ENCODE measurements around the gene PABPN1. TPM values are rescaled to one million over a fixed set of nuclear protein-coding genes. Genes with fewer than 3 reads are reported as not detected.

Gene PABPN1
- polyA plus RNA-seq, 2 of the 4 experiments (the other 2 are of a cell fraction) = 157 to 197 TPM

DNA sequence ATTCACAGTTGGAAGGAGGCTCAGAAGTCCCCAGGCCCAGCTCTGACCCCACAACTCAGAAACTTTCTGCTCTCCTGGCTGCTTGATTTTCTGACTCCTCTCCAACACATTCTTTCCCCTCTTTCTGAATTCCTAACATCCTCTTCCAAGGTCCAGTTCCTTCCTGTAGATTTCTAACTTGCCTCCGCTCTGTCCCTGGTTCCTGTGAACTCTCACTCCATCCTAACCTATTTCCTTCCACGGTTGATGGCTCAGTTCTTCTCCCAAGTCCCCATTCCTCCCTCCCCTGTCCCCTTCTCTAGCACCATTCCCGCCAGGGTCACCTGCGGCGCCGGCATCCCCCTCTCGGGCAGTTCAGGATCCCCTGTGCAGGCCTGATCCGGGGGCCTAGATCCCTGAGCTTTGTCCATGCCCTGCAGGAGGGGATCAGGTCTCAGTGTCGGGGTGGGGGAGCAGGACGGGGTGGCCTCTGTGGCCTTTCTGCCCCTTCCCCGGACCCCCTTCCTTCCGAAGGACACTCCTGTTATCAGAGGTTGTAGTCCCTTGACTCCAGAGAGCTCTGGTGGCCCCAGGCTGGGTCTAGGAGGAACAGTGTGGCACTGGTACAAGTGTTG is 37.4 kb downstream of the PABPN1 start:
- ATAC-seq (no peak), DNase-seq (ENCODE audit: low read depth in 1 of 2, low spot score in 1 of 2) (no peak), FAIRE-seq (no peak)
- Histone ChIP-seq H3K4me3 (no peak overlapping the region), H3K4me1 (no peaks in the 10 kb centered on the region), H3K9me3 (no peaks in the 10 kb centered on the region), H3K27ac (no peak overlapping the region), H3K4me2 (no peak overlapping the region)
- TF ChIP-seq, protein P1, sequence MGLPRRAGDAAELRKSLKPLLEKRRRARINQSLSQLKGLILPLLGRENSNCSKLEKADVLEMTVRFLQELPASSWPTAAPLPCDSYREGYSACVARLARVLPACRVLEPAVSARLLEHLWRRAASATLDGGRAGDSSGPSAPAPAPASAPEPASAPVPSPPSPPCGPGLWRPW (IDR thresholded peaks at IDR 0.05) = no peak
- TF ChIP-seq, protein P2, sequence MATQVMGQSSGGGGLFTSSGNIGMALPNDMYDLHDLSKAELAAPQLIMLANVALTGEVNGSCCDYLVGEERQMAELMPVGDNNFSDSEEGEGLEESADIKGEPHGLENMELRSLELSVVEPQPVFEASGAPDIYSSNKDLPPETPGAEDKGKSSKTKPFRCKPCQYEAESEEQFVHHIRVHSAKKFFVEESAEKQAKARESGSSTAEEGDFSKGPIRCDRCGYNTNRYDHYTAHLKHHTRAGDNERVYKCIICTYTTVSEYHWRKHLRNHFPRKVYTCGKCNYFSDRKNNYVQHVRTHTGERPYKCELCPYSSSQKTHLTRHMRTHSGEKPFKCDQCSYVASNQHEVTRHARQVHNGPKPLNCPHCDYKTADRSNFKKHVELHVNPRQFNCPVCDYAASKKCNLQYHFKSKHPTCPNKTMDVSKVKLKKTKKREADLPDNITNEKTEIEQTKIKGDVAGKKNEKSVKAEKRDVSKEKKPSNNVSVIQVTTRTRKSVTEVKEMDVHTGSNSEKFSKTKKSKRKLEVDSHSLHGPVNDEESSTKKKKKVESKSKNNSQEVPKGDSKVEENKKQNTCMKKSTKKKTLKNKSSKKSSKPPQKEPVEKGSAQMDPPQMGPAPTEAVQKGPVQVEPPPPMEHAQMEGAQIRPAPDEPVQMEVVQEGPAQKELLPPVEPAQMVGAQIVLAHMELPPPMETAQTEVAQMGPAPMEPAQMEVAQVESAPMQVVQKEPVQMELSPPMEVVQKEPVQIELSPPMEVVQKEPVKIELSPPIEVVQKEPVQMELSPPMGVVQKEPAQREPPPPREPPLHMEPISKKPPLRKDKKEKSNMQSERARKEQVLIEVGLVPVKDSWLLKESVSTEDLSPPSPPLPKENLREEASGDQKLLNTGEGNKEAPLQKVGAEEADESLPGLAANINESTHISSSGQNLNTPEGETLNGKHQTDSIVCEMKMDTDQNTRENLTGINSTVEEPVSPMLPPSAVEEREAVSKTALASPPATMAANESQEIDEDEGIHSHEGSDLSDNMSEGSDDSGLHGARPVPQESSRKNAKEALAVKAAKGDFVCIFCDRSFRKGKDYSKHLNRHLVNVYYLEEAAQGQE (IDR thresholded peaks at IDR 0.05) = no peak
- TF ChIP-seq PHF8 (IDR thresholded peaks at IDR 0.05; ENCODE audit: borderline replicate concordance, low read depth) = no peak
- no peak for TF ChIP-seq TFCP2L1 (CRISPR knock-in tag; IDR thresholded peaks at IDR 0.05)
- TF ChIP-seq RCOR1 (IDR thresholded peaks at IDR 0.05; ENCODE audit: low read depth, low read length) = no peak
- no peak for TF ChIP-seq ZC3H11A (IDR thresholded peaks at IDR 0.05)
- TF ChIP-seq POLR2AphosphoS2 (conservative IDR thresholded peaks at IDR 0.05; ENCODE audit: low read length) = no peak
- TF ChIP-seq MAZ (IDR thresholded peaks at IDR 0.05; ENCODE audit: borderline replicate concordance, low read depth, low read length) = no peak
- TF ChIP-seq, protein P3, sequence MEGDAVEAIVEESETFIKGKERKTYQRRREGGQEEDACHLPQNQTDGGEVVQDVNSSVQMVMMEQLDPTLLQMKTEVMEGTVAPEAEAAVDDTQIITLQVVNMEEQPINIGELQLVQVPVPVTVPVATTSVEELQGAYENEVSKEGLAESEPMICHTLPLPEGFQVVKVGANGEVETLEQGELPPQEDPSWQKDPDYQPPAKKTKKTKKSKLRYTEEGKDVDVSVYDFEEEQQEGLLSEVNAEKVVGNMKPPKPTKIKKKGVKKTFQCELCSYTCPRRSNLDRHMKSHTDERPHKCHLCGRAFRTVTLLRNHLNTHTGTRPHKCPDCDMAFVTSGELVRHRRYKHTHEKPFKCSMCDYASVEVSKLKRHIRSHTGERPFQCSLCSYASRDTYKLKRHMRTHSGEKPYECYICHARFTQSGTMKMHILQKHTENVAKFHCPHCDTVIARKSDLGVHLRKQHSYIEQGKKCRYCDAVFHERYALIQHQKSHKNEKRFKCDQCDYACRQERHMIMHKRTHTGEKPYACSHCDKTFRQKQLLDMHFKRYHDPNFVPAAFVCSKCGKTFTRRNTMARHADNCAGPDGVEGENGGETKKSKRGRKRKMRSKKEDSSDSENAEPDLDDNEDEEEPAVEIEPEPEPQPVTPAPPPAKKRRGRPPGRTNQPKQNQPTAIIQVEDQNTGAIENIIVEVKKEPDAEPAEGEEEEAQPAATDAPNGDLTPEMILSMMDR (IDR thresholded peaks at IDR 0.05) = no peak
- TF ChIP-seq HEYL (CRISPR knock-in tag; IDR thresholded peaks at IDR 0.05) = no peak
- TF ChIP-seq, protein P4, sequence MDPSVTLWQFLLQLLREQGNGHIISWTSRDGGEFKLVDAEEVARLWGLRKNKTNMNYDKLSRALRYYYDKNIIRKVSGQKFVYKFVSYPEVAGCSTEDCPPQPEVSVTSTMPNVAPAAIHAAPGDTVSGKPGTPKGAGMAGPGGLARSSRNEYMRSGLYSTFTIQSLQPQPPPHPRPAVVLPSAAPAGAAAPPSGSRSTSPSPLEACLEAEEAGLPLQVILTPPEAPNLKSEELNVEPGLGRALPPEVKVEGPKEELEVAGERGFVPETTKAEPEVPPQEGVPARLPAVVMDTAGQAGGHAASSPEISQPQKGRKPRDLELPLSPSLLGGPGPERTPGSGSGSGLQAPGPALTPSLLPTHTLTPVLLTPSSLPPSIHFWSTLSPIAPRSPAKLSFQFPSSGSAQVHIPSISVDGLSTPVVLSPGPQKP (IDR thresholded peaks at IDR 0.05; ENCODE audit: low read depth, low read length) = no peak
- TF ChIP-seq, protein P5, sequence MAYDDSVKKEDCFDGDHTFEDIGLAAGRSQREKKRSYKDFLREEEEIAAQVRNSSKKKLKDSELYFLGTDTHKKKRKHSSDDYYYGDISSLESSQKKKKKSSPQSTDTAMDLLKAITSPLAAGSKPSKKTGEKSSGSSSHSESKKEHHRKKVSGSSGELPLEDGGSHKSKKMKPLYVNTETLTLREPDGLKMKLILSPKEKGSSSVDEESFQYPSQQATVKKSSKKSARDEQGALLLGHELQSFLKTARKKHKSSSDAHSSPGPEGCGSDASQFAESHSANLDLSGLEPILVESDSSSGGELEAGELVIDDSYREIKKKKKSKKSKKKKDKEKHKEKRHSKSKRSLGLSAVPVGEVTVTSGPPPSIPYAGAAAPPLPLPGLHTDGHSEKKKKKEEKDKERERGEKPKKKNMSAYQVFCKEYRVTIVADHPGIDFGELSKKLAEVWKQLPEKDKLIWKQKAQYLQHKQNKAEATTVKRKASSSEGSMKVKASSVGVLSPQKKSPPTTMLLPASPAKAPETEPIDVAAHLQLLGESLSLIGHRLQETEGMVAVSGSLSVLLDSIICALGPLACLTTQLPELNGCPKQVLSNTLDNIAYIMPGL (CRISPR knock-in tag; IDR thresholded peaks at IDR 0.05; ENCODE audit: borderline replicate concordance) = no peak
- no peak for TF ChIP-seq CEBPB (IDR thresholded peaks at IDR 0.05)
- TF ChIP-seq BHLHE40 (IDR thresholded peaks at IDR 0.05; ENCODE audit: low read depth, low read length) = no peak
- no peak for TF ChIP-seq FOSL2 (IDR thresholded peaks at IDR 0.05)
- no peak for TF ChIP-seq FOSL2 (CRISPR knock-in tag; IDR thresholded peaks at IDR 0.05)
- no peak for TF ChIP-seq FOSB (CRISPR knock-in tag; IDR thresholded peaks at IDR 0.05)
- no peak for TF ChIP-seq MYC (IDR thresholded peaks at IDR 0.05; ENCODE audit: borderline replicate concordance, low read length)
- POLR2A ChIA-PET = no interaction called here
- CTCF ChIA-PET = interaction anchor here (1.2 to 9.6 kb wide), 3 partner anchors 12 to 31 kb away, joined by 6 to 80 read pairs (median 28); partner anchors contain the start of gene CMTM5
- 86% methylated on average over 8 of the region's 12 CpGs for WGBS (ENCODE audit: missing lambda C conversion rate)
